AG20443 (cell line): ENCODE data around the gene LYPD1.

Experiments
- DNase-seq: peaks from one replicate; pipeline ENCODE4 v3.0.0; 2012; ENCODE audit warnings: low spot score, mixed read lengths

Gene LYPD1

DNA sequence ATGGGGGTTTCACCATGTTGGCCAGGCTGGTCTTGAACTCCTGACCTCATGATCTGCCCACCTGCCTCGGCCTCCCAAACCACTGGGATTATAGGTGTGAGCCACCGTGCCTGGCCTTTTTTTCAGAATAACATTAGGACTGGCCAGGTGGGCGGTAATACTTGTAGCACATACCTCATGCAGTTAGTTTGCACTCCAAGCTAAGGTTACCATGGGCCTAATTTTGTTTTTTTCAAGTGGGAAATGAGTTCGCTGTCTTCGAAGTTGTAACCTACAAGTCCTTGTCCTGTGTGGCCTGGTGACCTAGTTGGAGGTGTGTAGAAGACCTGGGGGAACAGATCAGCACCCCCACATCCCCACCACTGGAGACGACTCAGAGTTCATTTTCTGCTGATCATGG, 74.8 kb downstream of the LYPD1 start:
- no peak for DNase-seq
